Measurements from ENCODE around the gene TNFSF4.

The TNFSF4 gene

DNA sequence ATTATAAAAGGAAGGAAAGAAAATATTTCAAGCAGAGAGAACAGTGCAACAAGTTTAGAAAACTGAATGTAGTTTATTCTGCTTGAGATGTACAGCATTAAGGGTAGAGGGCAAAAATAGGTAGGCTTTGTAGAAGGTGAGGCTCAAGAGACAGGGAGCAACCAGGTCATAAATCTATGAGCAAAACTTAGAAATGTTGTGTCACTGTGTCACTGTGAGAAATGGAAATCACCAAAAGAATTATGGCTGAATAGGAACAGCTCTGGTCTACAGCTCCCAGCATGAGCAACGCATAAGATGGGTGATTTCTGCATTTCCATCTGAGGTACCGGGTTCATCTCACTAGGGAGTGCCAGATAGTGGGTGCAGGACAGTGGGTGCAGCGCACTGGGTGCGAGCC lies 53.6 kb downstream of the TNFSF4 start:
- no peaks in the 10 kb centered on the region for H3K36me3 ChIP-seq (ENCODE audit: insufficient read depth, low read depth, low read length)
- H3K27me3 ChIP-seq (ENCODE audit: insufficient read depth, low read length) = no peaks in the 10 kb centered on the region
- no peak overlapping the region for H3K4me3 ChIP-seq (ENCODE audit: low read length)
- no peaks in the 10 kb centered on the region for H3K4me1 ChIP-seq (ENCODE audit: insufficient read depth, low read length)
- H3K27ac ChIP-seq (ENCODE audit: low read length) = no peak overlapping the region
- no peak overlapping the region for H3K9ac ChIP-seq (ENCODE audit: low read depth, low read length)
- peaks cover 17% of the 10 kb centered on the region; the same call in 1 of the 2 replicates for H3K9me3 ChIP-seq (ENCODE audit: insufficient read depth, low read depth, low read length)

DNA sequence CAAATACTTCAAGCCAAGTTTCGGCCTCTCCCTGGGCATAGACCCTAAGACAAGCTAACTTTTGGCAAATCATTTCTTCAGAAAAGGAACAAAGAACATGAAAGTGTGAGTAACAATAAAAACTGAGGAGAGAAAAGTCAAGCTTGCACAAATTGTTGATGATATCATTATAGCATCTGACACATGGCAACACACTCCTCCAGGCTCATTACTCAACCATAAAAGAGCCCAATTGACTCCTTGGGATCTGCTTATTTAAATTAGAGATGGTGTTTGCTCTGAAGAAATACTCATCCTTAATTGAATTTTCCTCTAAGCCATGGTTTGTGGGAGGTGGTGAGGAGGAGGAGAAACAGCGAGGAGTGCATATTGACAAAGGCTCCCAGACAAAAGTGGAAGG lies 54.5 kb downstream of the TNFSF4 start:
- Histone ChIP-seq H3K4me1 (ENCODE audit: insufficient read depth, low read length) (no peaks in the 10 kb centered on the region), H3K27ac (ENCODE audit: low read length) (no peak overlapping the region), H3K9ac (ENCODE audit: low read depth, low read length) (no peak overlapping the region), H3K36me3 (ENCODE audit: insufficient read depth, low read depth, low read length) (no peaks in the 10 kb centered on the region), H3K27me3 (ENCODE audit: insufficient read depth, low read length) (no peaks in the 10 kb centered on the region), H3K9me3 (ENCODE audit: insufficient read depth, low read depth, low read length) (peaks cover 23% of the 10 kb centered on the region; the same call in 1 of the 2 replicates), H3K4me3 (ENCODE audit: low read length) (no peak overlapping the region)

DNA sequence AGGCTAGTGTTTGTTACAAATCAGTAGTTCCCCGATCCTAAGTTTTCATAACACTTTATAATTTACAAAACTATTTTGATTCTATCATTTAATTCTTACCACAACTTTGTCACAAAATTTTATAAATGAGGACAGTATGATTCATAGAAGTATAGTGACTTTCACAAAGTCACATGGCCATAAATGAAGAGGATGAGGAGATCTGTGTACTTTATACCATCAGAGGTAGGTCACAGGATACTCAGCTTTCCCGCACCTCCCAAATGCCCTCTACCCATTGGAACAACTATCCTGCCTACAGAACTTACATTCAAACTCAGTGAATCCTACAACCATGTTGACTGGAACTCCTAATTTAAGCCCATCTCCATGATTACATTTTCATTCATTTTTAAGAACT lies 56.3 kb downstream of the TNFSF4 start:
- H3K4me3 ChIP-seq (ENCODE audit: low read length) = no peak overlapping the region

DNA sequence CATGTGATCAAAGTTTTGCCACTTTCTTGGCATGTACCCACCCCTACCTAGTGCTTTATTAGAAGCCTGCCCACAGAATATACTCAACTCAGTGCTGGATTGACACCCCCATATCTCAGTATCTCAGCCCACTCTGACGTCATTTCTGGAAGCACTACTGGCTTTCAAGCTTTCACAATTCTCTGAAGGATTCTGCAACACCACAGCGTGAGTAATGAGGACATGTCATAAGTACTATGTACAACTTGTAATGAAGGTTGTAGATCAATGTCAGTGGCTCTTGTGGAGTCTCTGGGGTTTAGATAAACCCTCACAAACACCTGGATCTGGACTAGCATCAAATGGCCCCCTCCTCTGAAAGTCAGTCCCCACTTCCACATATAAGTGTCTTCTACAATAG lies 57.2 kb downstream of the TNFSF4 start:
- Histone ChIP-seq H3K4me3 (ENCODE audit: low read length) (no peak overlapping the region), H3K9me3 (ENCODE audit: insufficient read depth, low read depth, low read length) (peaks cover 31% of the 10 kb centered on the region; the same call in 1 of the 2 replicates), H3K36me3 (ENCODE audit: insufficient read depth, low read depth, low read length) (no peaks in the 10 kb centered on the region), H3K9ac (ENCODE audit: low read depth, low read length) (no peak overlapping the region), H3K27ac (ENCODE audit: low read length) (no peak overlapping the region), H3K27me3 (ENCODE audit: insufficient read depth, low read length) (no peaks in the 10 kb centered on the region), H3K4me1 (ENCODE audit: insufficient read depth, low read length) (no peaks in the 10 kb centered on the region)

More for the DNA sequence above, 56.3 kb downstream of the TNFSF4 start:
- no peaks in the 10 kb centered on the region for H3K27me3 ChIP-seq (ENCODE audit: insufficient read depth, low read length)
- H3K27ac ChIP-seq (ENCODE audit: low read length) = no peak overlapping the region
- H3K9ac ChIP-seq (ENCODE audit: low read depth, low read length) = no peak overlapping the region
- H3K36me3 ChIP-seq (ENCODE audit: insufficient read depth, low read depth, low read length) = no peaks in the 10 kb centered on the region
- H3K4me1 ChIP-seq (ENCODE audit: insufficient read depth, low read length) = no peaks in the 10 kb centered on the region
- H3K9me3 ChIP-seq (ENCODE audit: insufficient read depth, low read depth, low read length) = peaks cover 29% of the 10 kb centered on the region; the same call in 1 of the 2 replicates

DNA sequence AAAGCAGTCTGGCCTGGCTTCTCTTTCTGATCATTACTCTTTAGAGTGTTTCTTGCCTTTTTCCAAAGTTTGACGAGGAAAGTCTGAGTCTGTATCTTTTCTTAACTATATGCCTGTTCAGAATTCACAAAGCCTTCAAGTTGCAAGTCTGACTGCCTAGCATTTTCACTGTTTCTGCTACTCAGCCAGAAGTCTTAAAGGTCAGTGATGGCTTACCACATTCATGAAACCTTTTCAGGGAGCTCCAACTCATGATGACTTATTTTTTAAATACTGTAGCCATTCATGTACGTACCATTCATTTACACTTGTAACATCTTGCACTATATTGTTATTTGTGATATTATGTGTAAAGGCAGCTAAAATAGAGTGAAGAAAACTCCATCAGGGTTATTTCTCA lies 58.2 kb downstream of the TNFSF4 start:
- Histone ChIP-seq H3K27me3 (ENCODE audit: insufficient read depth, low read length) (no peaks in the 10 kb centered on the region), H3K27ac (ENCODE audit: low read length) (no peak overlapping the region), H3K4me1 (ENCODE audit: insufficient read depth, low read length) (no peaks in the 10 kb centered on the region), H3K36me3 (ENCODE audit: insufficient read depth, low read depth, low read length) (no peaks in the 10 kb centered on the region), H3K4me3 (ENCODE audit: low read length) (no peak overlapping the region), H3K9me3 (ENCODE audit: insufficient read depth, low read depth, low read length) (peaks cover 30% of the 10 kb centered on the region; the same call in 1 of the 2 replicates), H3K9ac (ENCODE audit: low read depth, low read length) (no peak overlapping the region)

DNA sequence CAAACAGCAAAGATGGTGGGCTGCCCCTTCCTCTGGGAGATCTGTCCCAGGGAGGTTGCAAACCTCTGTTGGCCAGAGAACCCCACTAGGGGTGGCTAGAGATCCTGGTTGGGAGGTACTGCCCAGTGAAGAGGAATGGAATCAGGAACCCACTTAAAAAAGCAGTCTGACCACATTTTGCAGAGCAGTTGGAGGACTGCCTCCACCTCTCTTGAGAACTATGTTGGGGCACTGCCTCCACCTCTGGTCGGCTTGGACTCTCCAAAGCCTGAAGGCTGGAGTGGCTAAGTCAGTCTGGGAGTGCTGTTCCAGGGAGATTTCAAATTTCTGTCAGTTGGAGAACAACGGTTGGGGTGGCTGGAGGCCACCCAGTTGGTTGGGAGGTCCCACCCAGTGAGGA lies 58.6 kb downstream of the TNFSF4 start:
- no peaks in the 10 kb centered on the region for H3K27me3 ChIP-seq (ENCODE audit: insufficient read depth, low read length)
- no peak overlapping the region for H3K9ac ChIP-seq (ENCODE audit: low read depth, low read length)
- H3K4me3 ChIP-seq (ENCODE audit: low read length) = no peak overlapping the region
- no peaks in the 10 kb centered on the region for H3K36me3 ChIP-seq (ENCODE audit: insufficient read depth, low read depth, low read length)
- no peak overlapping the region for H3K27ac ChIP-seq (ENCODE audit: low read length)
- peaks cover 26% of the 10 kb centered on the region; the same call in 1 of the 2 replicates for H3K9me3 ChIP-seq (ENCODE audit: insufficient read depth, low read depth, low read length)
- no peaks in the 10 kb centered on the region for H3K4me1 ChIP-seq (ENCODE audit: insufficient read depth, low read length)

DNA sequence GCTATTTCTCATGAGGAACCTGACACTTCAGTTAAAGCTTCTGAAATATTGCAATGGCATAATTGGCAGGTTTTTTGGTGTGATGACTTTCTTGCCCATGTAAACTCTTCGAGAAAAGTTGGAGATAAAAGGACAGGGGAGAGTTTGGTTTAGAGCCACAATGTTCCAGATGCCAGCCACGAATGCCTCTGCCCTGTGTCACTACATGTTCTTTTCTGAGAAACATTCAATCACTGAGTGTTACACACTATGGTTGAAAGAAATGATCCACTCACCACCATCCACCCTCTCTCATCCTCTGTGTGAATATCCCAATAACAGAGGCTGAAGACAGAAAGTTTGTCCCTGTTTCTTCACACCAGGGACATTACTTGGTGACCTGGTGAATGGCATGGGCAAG lies 66.4 kb downstream of the TNFSF4 start:
- Histone ChIP-seq H3K4me1 (ENCODE audit: insufficient read depth, low read length) (no peaks in the 10 kb centered on the region), H3K27ac (ENCODE audit: low read length) (no peak overlapping the region), H3K27me3 (ENCODE audit: insufficient read depth, low read length) (no peaks in the 10 kb centered on the region), H3K9me3 (ENCODE audit: insufficient read depth, low read depth, low read length) (peaks cover 2% of the 10 kb centered on the region), H3K36me3 (ENCODE audit: insufficient read depth, low read depth, low read length) (no peaks in the 10 kb centered on the region), H3K4me3 (ENCODE audit: low read length) (no peak overlapping the region), H3K9ac (ENCODE audit: low read depth, low read length) (no peak overlapping the region)

DNA sequence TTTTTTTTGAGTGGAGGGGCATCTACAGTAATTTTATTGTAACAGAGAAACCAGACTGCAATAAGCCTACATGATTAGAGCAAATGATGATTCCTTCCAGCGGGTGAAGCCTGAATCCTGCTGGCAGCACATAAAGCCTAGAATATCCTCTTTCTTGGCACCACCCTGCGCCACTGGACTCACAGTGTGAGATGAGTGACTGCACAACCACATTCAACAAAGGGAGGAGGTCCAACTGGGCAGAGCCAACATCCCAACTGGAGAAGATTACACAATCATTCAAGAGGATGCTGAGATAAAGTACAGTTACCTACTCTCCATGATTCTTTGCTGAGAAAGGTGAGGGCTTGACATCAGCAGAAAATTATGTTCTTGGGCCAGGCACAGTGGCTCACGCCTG lies 67.4 kb downstream of the TNFSF4 start:
- H3K27ac ChIP-seq (ENCODE audit: low read length) = no peak overlapping the region
- H3K4me3 ChIP-seq (ENCODE audit: low read length) = no peak overlapping the region
- H3K36me3 ChIP-seq (ENCODE audit: insufficient read depth, low read depth, low read length) = no peaks in the 10 kb centered on the region
- H3K9me3 ChIP-seq (ENCODE audit: insufficient read depth, low read depth, low read length) = no peaks in the 10 kb centered on the region; the same call in 1 of the 2 replicates
- H3K4me1 ChIP-seq (ENCODE audit: insufficient read depth, low read length) = no peaks in the 10 kb centered on the region
- no peaks in the 10 kb centered on the region for H3K27me3 ChIP-seq (ENCODE audit: insufficient read depth, low read length)
- H3K9ac ChIP-seq (ENCODE audit: low read depth, low read length) = no peak overlapping the region

DNA sequence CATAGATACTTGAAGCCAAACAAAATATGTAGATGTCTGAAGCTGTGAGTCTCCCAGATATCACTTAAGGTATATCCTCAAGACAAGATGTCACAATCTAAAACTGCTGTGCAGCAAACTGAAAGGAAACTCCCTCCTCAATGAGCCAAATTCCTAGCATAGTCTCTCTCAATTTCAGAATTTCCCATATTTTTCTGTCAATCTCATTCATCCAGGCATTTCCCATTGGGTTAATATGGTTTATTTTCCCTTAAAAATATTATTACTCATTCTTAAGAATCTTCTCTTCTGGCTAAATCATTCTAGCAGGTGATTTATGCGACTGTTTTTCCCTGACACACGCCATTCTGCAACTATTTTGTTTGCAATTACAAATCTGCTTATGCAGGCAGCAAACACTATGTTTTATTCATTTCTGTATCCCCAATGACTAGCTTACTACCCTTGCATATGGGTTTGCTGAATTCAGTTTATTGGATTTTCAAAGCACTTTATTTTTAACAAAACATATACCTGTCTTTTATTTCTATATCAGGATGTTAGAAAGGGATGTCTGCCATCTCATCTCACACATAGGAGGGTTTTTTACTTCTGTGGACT lies 69.9 kb downstream of the TNFSF4 start:
- Histone ChIP-seq H3K4me1 (ENCODE audit: insufficient read depth, low read length) (no peaks in the 10 kb centered on the region), H3K36me3 (ENCODE audit: insufficient read depth, low read depth, low read length) (no peaks in the 10 kb centered on the region), H3K4me3 (ENCODE audit: low read length) (no peak overlapping the region), H3K27me3 (ENCODE audit: insufficient read depth, low read length) (no peaks in the 10 kb centered on the region), H3K9me3 (ENCODE audit: insufficient read depth, low read depth, low read length) (no peaks in the 10 kb centered on the region; the same call in 1 of the 2 replicates), H3K9ac (ENCODE audit: low read depth, low read length) (no peak overlapping the region), H3K27ac (ENCODE audit: low read length) (no peak overlapping the region)

DNA sequence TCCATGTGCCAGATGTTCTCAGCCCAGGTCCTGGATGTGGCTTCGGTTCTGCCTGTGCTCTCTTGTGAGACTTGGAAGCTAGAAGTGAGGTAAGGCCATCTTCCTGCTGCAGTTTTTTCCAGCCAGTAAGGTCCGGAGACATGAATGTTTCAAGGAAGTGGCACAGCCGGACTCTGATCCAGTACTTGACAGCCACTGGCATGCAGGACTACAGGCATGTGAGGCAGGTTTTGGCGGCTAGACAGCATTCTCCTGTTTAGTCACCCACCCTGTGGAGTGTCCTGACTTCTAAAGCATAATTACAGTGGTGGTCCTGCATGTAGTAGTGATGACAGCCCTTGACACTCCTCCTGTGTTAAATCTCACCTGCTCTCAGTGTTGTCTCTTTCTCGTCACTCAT lies 72.3 kb downstream of the TNFSF4 start:
- no peak overlapping the region for H3K9ac ChIP-seq (ENCODE audit: low read depth, low read length)
- no peak overlapping the region for H3K4me3 ChIP-seq (ENCODE audit: low read length)
- no peaks in the 10 kb centered on the region for H3K36me3 ChIP-seq (ENCODE audit: insufficient read depth, low read depth, low read length)
- H3K27ac ChIP-seq (ENCODE audit: low read length) = no peak overlapping the region
- H3K9me3 ChIP-seq (ENCODE audit: insufficient read depth, low read depth, low read length) = no peaks in the 10 kb centered on the region
- H3K4me1 ChIP-seq (ENCODE audit: insufficient read depth, low read length) = no peaks in the 10 kb centered on the region
- no peaks in the 10 kb centered on the region for H3K27me3 ChIP-seq (ENCODE audit: insufficient read depth, low read length)

DNA sequence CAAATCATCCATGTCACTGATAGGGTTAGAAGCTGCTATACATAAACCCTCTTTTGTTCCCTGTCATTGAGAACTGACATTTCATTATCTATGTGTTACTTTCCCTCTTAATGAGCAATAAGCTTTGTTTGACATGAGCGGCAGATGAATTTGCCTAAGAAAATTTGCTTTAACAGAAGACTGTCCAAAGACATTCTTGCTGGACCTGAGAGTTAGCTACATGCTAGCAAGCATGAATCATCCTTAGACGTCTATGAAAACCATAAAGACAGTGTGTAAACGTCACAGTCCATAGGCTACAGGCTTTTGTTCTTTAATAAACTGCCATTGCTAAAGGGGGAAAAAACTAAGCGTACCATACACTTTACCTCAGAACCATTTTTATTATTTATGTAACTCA lies 73.1 kb downstream of the TNFSF4 start:
- Histone ChIP-seq H3K9ac (ENCODE audit: low read depth, low read length) (no peak overlapping the region), H3K9me3 (ENCODE audit: insufficient read depth, low read depth, low read length) (no peaks in the 10 kb centered on the region), H3K27ac (ENCODE audit: low read length) (no peak overlapping the region), H3K36me3 (ENCODE audit: insufficient read depth, low read depth, low read length) (no peaks in the 10 kb centered on the region), H3K27me3 (ENCODE audit: insufficient read depth, low read length) (no peaks in the 10 kb centered on the region), H3K4me3 (ENCODE audit: low read length) (no peak overlapping the region), H3K4me1 (ENCODE audit: insufficient read depth, low read length) (no peaks in the 10 kb centered on the region)

All from iPS-20b (cell line).